Psoas muscle (tissue), 8 donors: ENCODE data around the gene RASSF8. TPM values are rescaled to one million over a fixed set of nuclear protein-coding genes. Genes with fewer than 3 reads are reported as not detected.

Source experiments
- ATAC-seq, 4 donors: fragments of 200-7000 bp; cut with Tn5 transposase; one replicate each; pipeline ENCODE4 v1.9.1; 2020; ENCODE audit warnings: moderate library complexity in 3 of 4, mild to moderate bottlenecking in 2 of 4
- DNase-seq, 2 donors: peaks; one replicate each; pipeline ENCODE4 v3.0.0-alpha.2; 2020
- H3K27ac ChIP-seq: fragments of 200-600 bp; one replicate; pipeline ENCODE4 v1.8.0; 2022
- H3K27me3 ChIP-seq, 3 donors: fragments of 200-600 bp in 1 of 3; one replicate each; pipeline versions ENCODE4 v1.6.1 to v1.8.0; 2013 to 2022; ENCODE audit warnings: low read length in 2 of 3, mild to moderate bottlenecking in 2 of 3, moderate library complexity in 1 of 3; ENCODE audit not compliant: insufficient read depth in 3 of 3
- H3K36me3 ChIP-seq, 2 donors: fragments of 200-600 bp in 1 of 2; one replicate each; pipeline versions ENCODE4 v1.6.1 to v1.8.0; 2013 to 2022; ENCODE audit warnings: low read depth in 1 of 2, mild to moderate bottlenecking in 1 of 2, moderate library complexity in 1 of 2; ENCODE audit not compliant: insufficient read depth in 1 of 2
- H3K4me1 ChIP-seq: fragments of 200-600 bp; one replicate; pipeline ENCODE4 v1.8.0; 2022
- H3K4me3 ChIP-seq: fragments of 200-600 bp; one replicate; pipeline ENCODE4 v1.8.0; 2022; ENCODE audit warnings: mild to moderate bottlenecking
- H3K9me3 ChIP-seq: fragments of 200-600 bp; one replicate; pipeline ENCODE4 v1.8.0; 2022
- WGBS, 3 donors: extraction: QIAGEN DNeasy Blood & Tissue Kit; methylation state at CpG; one replicate each; pipeline versions ENCODE4 v1.1.6 to v1.1.7; 2013; 5-methylcytosine and 5-hydroxymethylcytosine counted together
- intact Hi-C, 2 donors: fragments of 100-400 bp; cut with DNase I; formaldehyde crosslinking; loops; one replicate each; pipeline versions ENCODE4 v1.11.0 to v1.14.2; 2022
- polyA plus RNA-seq, 3 donors: library from polyadenylated mRNA; stranded (reverse); fragments of 200-250 nt; gene quantifications; one replicate each; pipeline ENCODE4 v1.2.3, GENCODE V29; 2013
- total RNA-seq, 4 donors: library from RNA; stranded (reverse); fragmentation: NEBNext Ultra II Directional in 2 of 4; extraction: Animal tissue kit (Norgen Biotek cat#: 25700) in 2 of 4; gene quantifications; one replicate each; pipeline versions ENCODE4 v1.2.1 to v1.2.4, GENCODE V29; 2021 to 2023
- TF ChIP-seq, protein P1 (sequence below): fragments of 200-600 bp; IDR thresholded peaks from one replicate; pipeline ENCODE4 v1.8.0; 2022; ENCODE audit warnings: antibody characterized with exemption
- donor health status: healthy with polysubstance abuse.
- donor health status: DM: no; HTN: no; CAD: no; lungs with moderate emphysema.
- donor health status: Bipolar disorder and iron deficiency.
- donor health status: healthy.
- donor health status: DM: yes; HTN: yes; CAD: no.
- donor health status: DM: no; HTN: no; CAD: no.
- donor health status: DM: no; HTN: no; CAD: no.
- donor health status: DM: yes; HTN: yes; CAD: no.

Gene RASSF8
- total and polyA plus RNA-seq, 7 donors = 7.7 to 80.3 (median 41.9) TPM

- Histone ChIP-seq H3K36me3 (no peaks in the 10 kb centered on the region), H3K4me3 (no peak overlapping the region), H3K4me1 (peaks cover 22% of the 10 kb centered on the region), H3K27me3 (no peaks in the 10 kb centered on the region), H3K27ac (no peak overlapping the region), H3K9me3 (no peaks in the 10 kb centered on the region)
- ATAC-seq (no peak), DNase-seq (no peak)
- WGBS, 3 donors = 86 to 90% (median 87%) methylated on average over 2 of the region's 2 CpGs
- intact Hi-C loops = loop anchor here in 1 of 2 donors (5.0 kb wide), 1 partner anchor 74 kb away; the partner anchor contains the start of gene RASSF8
- TF ChIP-seq, protein P1, sequence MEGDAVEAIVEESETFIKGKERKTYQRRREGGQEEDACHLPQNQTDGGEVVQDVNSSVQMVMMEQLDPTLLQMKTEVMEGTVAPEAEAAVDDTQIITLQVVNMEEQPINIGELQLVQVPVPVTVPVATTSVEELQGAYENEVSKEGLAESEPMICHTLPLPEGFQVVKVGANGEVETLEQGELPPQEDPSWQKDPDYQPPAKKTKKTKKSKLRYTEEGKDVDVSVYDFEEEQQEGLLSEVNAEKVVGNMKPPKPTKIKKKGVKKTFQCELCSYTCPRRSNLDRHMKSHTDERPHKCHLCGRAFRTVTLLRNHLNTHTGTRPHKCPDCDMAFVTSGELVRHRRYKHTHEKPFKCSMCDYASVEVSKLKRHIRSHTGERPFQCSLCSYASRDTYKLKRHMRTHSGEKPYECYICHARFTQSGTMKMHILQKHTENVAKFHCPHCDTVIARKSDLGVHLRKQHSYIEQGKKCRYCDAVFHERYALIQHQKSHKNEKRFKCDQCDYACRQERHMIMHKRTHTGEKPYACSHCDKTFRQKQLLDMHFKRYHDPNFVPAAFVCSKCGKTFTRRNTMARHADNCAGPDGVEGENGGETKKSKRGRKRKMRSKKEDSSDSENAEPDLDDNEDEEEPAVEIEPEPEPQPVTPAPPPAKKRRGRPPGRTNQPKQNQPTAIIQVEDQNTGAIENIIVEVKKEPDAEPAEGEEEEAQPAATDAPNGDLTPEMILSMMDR = no peak
Observed at GRCh38 chr12:26031318-26031717, 72.8 kb downstream of the RASSF8 start.

- no peaks in the 10 kb centered on the region for H3K9me3 ChIP-seq
- intact Hi-C loops = loop anchor here in 1 of 2 donors (5.0 kb wide), 1 partner anchor 75 kb away; the partner anchor contains the start of gene RASSF8
- no peaks in the 10 kb centered on the region for H3K27me3 ChIP-seq
- ATAC-seq = no peak
- H3K27ac ChIP-seq = no peak overlapping the region
- TF ChIP-seq, protein P1 = no peak
- peaks cover 22% of the 10 kb centered on the region for H3K4me1 ChIP-seq
- no peak overlapping the region for H3K4me3 ChIP-seq
- no peak for DNase-seq
- H3K36me3 ChIP-seq = no peaks in the 10 kb centered on the region
Observed at GRCh38 chr12:26031827-26032226, 73.3 kb downstream of the RASSF8 start.

GRCh38 chr12:26032290-26032689 lies 73.8 kb downstream of the RASSF8 start:
- Histone ChIP-seq H3K36me3 (no peaks in the 10 kb centered on the region), H3K27ac (no peak overlapping the region), H3K27me3 (no peaks in the 10 kb centered on the region), H3K9me3 (no peaks in the 10 kb centered on the region), H3K4me3 (no peak overlapping the region), H3K4me1 (peaks cover 26% of the 10 kb centered on the region)
- DNase-seq = no peak
- TF ChIP-seq, protein P1 = no peak
- WGBS, 3 donors = 90 to 95% (median 95%) methylated on average over 1 of the region's 1 CpG
- ATAC-seq = no peak
- intact Hi-C loops = loop anchor here in 1 of 2 donors (5.0 kb wide), 1 partner anchor 75 kb away; the partner anchor contains the start of gene RASSF8

DNA sequence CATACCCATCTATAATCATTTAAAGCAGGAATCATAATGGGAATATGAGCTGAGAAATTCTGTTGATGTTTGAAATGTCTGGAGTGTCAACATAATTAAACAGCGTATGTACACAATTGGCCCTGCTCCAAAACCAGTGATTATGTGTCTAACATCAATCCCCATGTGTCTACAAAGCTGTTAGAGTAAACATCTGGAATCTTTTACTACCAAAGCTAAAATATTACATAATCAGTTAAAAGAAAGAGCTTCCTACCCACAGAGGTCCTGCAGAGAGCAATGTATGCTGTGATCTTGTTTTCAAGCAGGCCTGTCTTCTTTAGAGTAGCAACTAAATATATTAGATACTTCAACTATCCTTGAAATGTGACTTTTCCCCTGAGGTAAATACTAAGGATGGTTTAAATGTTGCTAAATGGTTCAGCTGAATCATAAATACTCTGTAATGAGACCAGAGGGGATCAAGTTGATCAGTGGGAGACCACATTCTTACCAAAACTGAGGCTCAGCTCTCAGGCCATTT lies 74.3 kb downstream of the RASSF8 start:
- DNase-seq (no peak), ATAC-seq (no peak)
- Histone ChIP-seq H3K9me3 (no peaks in the 10 kb centered on the region), H3K36me3 (no peaks in the 10 kb centered on the region), H3K4me1 (peaks cover 31% of the 10 kb centered on the region), H3K4me3 (no peak overlapping the region), H3K27ac (no peak overlapping the region), H3K27me3 (no peaks in the 10 kb centered on the region)
- 36 to 48% (median 42%) methylated on average over 1 of the region's 1 CpG for WGBS, 3 donors
- intact Hi-C loops = loop anchor here in 1 of 2 donors (5.0 kb wide), 1 partner anchor 75 kb away; the partner anchor contains the start of gene RASSF8
- TF ChIP-seq, protein P1 = no peak
